Measurements from ENCODE around the gene DIP2C. TPM values are rescaled to one million over a fixed set of nuclear protein-coding genes. Genes with fewer than 3 reads are reported as not detected.

DIP2C gene
- total RNA-seq, 1 donor from 2014 or later: 16.7 TPM

DNA sequence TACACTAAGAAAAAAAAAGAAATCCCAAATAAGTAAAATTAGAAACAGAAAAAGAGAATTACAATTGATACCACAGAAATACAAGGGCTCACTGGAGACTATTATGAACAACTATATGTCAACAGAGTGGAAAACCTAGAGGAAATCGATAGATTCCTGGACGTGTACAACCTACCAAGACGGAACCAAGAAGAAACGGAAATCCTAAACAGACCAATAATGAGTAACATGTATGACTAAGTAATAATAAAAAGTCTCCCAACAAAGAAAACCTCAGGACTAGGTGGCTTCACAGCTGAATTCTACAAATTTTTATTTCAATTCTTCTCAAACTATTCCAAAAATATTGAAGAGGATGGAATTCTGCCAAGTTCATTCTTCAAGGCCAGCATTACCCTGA, 13.9 kb downstream of the DIP2C start:
- DNase-seq: no peak

GRCh38 chr10:673492-673891, 16.0 kb downstream of the DIP2C start:
- no peak for DNase-seq

GRCh38 chr10:672992-673391, 16.5 kb downstream of the DIP2C start:
- no peak for DNase-seq

DNA sequence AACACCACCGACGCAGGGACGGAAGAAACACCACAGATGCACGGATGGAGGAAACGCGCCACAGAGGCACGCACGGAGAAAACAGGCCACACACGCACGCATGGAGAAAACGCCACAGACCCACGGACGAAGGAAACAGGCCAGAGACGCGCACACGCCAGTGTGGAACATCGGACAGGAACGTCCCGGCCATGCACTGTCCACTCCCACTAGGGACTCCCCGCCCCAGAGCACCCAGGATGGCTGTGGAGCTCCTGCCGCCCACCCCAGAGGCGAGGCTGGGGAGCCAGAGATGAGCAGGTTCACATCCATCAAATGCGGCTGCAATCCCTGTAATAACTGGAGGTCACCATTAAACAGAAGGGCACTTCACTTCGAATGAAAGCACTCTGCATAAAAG, 17.3 kb downstream of the DIP2C start:
- DNase-seq: no peak

GRCh38 chr10:670990-671389, 18.5 kb downstream of the DIP2C start:
- DNase-seq: no peak

DNA sequence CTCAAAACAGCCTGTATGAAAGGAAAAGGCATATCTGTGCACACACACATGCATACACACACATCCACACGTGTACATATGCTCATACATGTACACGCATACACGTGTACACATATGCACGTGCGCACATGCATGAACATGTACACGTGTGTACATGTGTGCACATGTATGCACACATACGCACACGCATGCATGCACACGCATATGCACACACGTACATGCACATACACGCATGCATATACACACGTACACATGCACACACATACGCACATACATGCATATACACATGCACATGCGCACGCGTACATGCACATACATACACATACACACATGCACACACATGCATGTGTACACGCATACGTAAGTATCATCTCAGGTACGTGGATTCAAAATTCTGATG, 19.4 kb downstream of the DIP2C start:
- no peak for DNase-seq

DNA sequence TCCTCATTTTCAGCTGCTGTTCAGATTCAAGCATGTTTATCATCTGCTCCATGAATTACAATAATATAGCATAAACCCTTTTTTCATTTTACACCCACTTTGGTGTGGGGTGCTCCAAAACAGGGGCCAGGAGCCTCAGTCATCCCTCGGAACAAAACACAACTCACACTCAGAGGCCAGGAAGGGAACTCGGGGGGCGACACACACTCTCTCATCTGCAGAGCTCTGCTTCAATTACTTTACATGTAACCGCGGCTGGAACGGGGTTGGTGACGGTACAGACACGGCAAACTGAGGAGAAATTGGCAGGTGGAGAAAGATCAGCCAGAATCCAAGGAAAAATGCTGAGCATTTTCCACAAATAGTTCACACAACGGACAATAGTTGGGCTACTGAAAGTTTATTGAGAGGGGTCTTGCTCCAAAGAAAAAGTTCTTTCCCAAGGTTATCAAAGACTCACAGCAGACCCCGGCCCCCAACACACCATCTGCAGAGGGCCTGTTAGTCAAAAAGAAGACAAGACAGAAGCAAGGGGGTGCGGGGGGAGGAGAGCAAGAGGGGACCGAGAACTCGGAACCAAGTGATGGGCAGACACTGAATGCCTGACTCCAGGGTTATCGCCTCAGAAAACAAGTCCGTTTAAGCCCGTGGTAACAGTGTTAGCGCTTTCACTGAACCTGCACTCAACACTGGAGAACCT, 20.5 kb downstream of the DIP2C start:
- no peak for DNase-seq

- no peak for DNase-seq
These were observed 21.8 kb downstream of the DIP2C start for GRCh38 chr10:667602-668143.

DNA sequence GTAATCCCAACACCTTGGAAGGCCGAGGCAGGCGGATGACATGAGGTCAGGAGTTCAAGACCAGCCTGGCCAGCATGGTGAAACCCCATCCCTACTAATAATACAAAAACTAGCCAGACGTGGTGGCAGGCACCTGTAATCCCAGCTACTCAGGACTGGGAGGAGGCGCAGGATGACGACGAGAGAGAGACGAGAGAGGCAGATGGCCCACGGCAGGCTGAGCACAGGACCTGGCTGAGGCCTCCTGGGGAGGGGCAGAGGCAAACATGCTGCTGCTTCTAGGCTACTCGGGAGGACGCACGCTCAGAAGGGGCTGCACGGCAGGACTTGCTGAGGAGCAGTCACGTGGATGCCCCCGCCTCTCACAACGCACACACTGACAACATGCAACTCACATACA, 22.4 kb downstream of the DIP2C start:
- DNase-seq: no peak

- DNase-seq: no peak
These were observed 23.0 kb downstream of the DIP2C start for GRCh38 chr10:666237-667012.

GRCh38 chr10:665579-666091, 23.8 kb downstream of the DIP2C start:
- DNase-seq: no peak

- DNase-seq: no peak
These were observed 24.6 kb downstream of the DIP2C start for GRCh38 chr10:664893-665292.

GRCh38 chr10:664301-664700, 25.2 kb downstream of the DIP2C start:
- no peak for DNase-seq

DNA sequence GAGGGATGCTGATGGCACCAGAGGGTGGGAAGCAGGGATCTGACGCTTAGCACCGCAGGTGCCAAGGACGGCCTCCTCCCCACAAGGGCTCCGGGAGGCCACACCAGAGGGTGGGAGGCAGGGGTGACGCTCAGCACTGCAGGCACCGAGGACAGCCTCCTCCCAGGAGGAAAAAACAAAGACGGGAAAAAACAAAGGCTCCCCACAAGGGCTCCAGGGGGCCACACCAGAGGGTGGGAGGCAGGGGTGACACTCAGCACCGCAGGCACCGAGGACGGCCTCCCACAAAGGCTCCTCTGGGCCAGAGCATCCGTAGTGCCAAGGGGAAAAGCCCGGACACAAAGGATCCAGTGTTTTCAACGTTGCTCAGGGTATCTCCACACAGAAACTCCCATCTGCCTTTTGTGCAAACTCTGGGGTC, 25.6 kb downstream of the DIP2C start:
- DNase-seq: no peak

DNA sequence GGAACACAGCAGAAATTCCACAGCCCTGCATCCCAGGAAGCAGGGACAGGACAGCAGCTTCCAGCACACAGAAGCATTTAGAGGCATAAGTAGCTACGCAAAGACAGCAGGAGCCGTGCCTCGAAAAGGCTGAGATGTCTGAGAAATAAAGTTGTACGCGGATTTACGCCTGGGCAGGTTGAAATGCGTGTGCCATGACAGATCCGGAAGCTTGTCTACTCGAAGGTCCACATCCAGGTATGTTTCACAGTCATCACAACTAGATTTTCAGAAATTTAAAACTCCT, 26.1 kb downstream of the DIP2C start:
- DNase-seq: no peak

DNA sequence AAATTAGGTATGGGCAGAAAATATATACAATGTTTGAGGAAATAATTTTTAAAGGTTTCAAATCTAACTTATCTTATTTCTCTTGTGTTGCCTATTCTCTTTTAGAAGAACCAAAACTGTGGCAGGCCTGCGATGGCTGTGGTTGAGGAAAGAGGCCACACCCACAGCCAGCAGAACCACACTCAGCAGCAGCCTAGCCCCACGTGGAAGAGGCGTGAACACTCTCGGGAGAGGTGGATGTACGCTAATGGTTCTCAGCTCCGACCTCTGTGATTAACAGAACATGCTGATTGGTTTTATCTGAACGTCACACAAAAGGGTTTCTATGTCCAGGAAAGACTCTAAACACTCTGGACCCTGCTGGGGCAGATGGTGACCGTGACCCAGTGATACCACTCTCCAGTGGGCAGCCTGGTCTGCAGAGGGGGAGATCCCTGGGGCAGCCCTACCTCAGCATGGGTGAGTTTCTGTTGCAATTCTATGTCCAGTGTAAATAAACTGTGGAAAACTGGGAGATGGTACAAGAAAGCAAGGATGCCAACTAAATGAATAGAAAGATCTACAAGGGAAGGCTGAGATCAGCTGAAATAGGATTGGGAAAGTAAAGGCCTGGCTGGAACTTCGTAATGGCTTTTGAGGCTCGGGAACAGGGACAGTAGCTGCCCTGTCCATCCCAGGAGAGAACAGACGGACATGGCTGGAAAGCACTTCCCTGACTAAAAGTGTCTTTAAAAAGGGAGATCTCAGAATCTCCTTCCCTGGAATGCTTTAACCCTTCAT, 26.6 kb downstream of the DIP2C start:
- DNase-seq: no peak

DNA sequence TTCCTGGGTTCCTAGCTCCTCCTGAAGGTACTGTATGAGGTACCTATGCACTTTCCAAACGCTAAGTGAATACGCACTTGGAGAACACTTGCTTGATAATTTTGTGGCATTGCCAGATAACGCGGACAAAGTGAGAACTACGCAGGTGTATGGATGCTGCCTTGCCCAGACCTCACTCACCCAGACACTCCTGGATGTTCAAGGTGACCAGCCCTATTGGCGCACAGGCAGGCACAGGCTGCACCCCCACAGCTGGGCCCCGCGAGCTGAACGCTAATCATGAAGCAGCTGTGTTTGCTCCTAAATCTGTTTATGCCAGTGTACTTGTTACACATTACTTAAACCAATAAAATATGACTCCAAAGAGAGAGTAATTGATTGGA, 27.3 kb downstream of the DIP2C start:
- DNase-seq: no peak

GRCh38 chr10:661597-662222, 27.8 kb downstream of the DIP2C start:
- no peak for DNase-seq

GRCh38 chr10:660970-661596, 28.4 kb downstream of the DIP2C start:
- DNase-seq: no peak

- no peak for DNase-seq
These were observed 29.0 kb downstream of the DIP2C start for GRCh38 chr10:660413-660969.

DNA sequence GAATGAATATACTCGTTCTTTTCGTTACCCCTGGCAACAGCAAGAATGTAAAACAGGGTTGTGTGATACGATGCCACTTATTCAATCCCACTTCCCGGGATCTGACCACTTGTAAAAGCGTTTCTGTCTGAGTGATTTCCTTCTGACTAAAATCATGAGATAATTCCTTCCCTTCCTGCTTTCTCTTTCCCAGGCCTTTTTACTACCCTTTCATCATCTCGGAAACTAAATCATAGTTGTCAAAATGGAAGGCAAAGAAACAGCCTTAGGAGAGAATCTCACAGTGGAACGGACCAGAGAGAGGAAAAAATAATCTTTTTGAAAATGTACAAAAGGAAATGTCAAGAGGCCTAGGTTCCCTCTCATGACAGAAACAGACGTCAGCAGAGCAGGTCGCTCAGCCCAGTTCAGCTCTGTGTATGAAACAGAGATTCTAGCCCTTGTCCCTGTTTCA, 29.8 kb downstream of the DIP2C start:
- DNase-seq: no peak
